Right lobe of liver (tissue), 6 donors: ENCODE results near the gene LCLAT1. TPM values are rescaled to one million over a fixed set of nuclear protein-coding genes. Genes with fewer than 3 reads are reported as not detected.
A peak's percentile ranks its signal among the peaks of the same experiment; 100 is the strongest.
"Not testable (repeated sequence)": the region's sequence is repeated elsewhere in the genome, so short reads cannot be mapped to it uniquely, and the experiment has no call there.

ENCODE experiments used
- ATAC-seq, 4 donors: fragments of 200-7000 bp; cut with Tn5 transposase; one replicate each; pipeline ENCODE4 v1.9.1; 2020; ENCODE audit warnings: mild to moderate bottlenecking in 4 of 4, moderate library complexity in 4 of 4
- DNase-seq, 3 donors: peaks; one replicate each; pipeline ENCODE4 v3.0.0-alpha.2; 2020
- H3K27ac ChIP-seq, 3 donors: fragments of 200-600 bp; one replicate each; pipeline ENCODE4 v1.8.0; 2022
- H3K27me3 ChIP-seq, 2 donors: fragments of 200-600 bp; one replicate each; pipeline ENCODE4 v1.8.0; 2022
- H3K36me3 ChIP-seq, 4 donors: fragments of 200-600 bp; sonication (generic) in 1 of 4; one replicate each; pipeline versions ENCODE4 v1.5.1 to v1.8.0; 2017 to 2022; ENCODE audit warnings: control low read depth in 1 of 4
- H3K4me1 ChIP-seq, 4 donors: fragments of 200-600 bp; sonication (generic) in 1 of 4; one replicate each; pipeline versions ENCODE4 v1.5.1 to v1.8.0; 2017 to 2022; ENCODE audit warnings: control low read depth in 1 of 4
- H3K4me3 ChIP-seq, 3 donors: fragments of 200-600 bp; one replicate each; pipeline ENCODE4 v1.8.0; 2022
- H3K9me3 ChIP-seq, 4 donors: fragments of 200-600 bp; sonication (generic) in 1 of 4; one replicate each; pipeline versions ENCODE4 v1.5.1 to v1.8.0; 2017 to 2022; ENCODE audit warnings: control low read depth in 1 of 4
- POLR2A ChIP-seq: fragments of 450-650 bp; IDR thresholded peaks from one replicate; pipeline ENCODE4 v1.6.1; 2017; ENCODE audit warnings: antibody characterized with exemption, mild to moderate bottlenecking
- WGBS: methylation state at CpG from one replicate; pipeline ENCODE4 v1.1.6; 2018; ENCODE audit warnings: low coverage, low lambda C conversion rate; ENCODE audit not compliant: insufficient coverage; ENCODE audit errors: missing lambda C conversion rate; 5-methylcytosine and 5-hydroxymethylcytosine counted together
- intact Hi-C, 2 donors: fragments of 100-400 bp; cut with DNase I; formaldehyde crosslinking; loops; one replicate each; pipeline versions ENCODE4 v1.11.2 to v1.14.1; 2022
- total RNA-seq, 6 experiments: library from RNA; depleted of rRNA in 2 of 6; stranded (reverse); fragments of >200 nt in 2 of 6; fragmentation: NEBNext Ultra II Directional in 3 of 6; extraction: Animal tissue kit (Norgen Biotek cat#: 25700) in 3 of 6; gene quantifications; one replicate each; pipeline versions ENCODE4 v1.1.0 to v1.2.4, GENCODE V29; 2016 to 2023
- TF ChIP-seq, protein P1 (sequence below), 4 donors: fragments of 200-600 bp in 3 of 4; fragments of 450-650 bp in 1 of 4; IDR thresholded peaks; one replicate each; pipeline versions ENCODE4 v1.5.1 to v1.8.0; 2016 to 2022; ENCODE audit warnings: antibody characterized with exemption in 4 of 4, mild to moderate bottlenecking in 2 of 4
- donor health status: DM: no; HTN: yes; CAD: no.
- donor health status: DM: no; HTN: no; CAD: no.
- donor health status: DM: no; HTN: no; CAD: no.
- donor health status: DM: no; HTN: yes; CAD: no.
- donor health status: DM: no; HTN: yes; CAD: no.

The LCLAT1 gene
- total RNA-seq, 6 experiments from 2014 or later: 11.1 to 14.0 (median 12.0) TPM

- ATAC-seq: peak; percentile 32 to 86 (median 80)
- Histone ChIP-seq H3K4me3 (no peak overlapping the region), H3K27ac (no peak overlapping the region), H3K27me3 (no peaks in the 10 kb centered on the region), H3K9me3 (peaks cover 0 to 4% (median 0%) of the 10 kb centered on the region in 4 donors), H3K4me1 (peaks cover 0 to 12% (median 0%) of the 10 kb centered on the region in 4 donors), H3K36me3 (no peaks in the 10 kb centered on the region)
- intact Hi-C loops: no loop called here
- TF ChIP-seq, protein P1, sequence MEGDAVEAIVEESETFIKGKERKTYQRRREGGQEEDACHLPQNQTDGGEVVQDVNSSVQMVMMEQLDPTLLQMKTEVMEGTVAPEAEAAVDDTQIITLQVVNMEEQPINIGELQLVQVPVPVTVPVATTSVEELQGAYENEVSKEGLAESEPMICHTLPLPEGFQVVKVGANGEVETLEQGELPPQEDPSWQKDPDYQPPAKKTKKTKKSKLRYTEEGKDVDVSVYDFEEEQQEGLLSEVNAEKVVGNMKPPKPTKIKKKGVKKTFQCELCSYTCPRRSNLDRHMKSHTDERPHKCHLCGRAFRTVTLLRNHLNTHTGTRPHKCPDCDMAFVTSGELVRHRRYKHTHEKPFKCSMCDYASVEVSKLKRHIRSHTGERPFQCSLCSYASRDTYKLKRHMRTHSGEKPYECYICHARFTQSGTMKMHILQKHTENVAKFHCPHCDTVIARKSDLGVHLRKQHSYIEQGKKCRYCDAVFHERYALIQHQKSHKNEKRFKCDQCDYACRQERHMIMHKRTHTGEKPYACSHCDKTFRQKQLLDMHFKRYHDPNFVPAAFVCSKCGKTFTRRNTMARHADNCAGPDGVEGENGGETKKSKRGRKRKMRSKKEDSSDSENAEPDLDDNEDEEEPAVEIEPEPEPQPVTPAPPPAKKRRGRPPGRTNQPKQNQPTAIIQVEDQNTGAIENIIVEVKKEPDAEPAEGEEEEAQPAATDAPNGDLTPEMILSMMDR (IDR thresholded peaks at IDR 0.05): no peak
- TF ChIP-seq POLR2A: no peak
- 23% methylated on average over 3 of the region's 3 CpGs for WGBS
- DNase-seq: no peak
Measured at GRCh38 chr2:30505500-30506180, 58.6 kb downstream of the LCLAT1 start.

DNA sequence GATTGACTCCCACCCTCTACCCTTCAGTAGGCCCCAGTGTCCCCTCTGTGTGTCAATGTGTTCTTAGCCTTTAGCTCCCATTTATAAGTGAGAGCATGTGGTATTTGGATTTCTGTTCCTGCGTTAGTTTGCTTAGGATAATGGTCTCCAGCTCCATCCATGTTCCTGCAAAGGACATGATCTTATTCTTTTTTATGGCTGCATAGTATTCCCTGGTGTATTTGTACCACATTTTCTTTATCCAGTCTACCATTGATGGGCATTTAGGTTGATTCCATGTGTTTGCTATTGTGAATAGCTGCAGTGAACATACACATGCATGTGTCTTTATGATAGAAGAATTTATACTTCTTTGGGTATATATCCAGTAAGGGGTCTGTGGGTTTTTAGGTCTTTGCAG, 60.4 kb downstream of the LCLAT1 start:
- WGBS: 100% methylated on average over 1 of the region's 1 CpG
- H3K4me3 ChIP-seq, DNase-seq, H3K36me3 ChIP-seq, ATAC-seq, H3K27me3 ChIP-seq, H3K27ac ChIP-seq, H3K9me3 ChIP-seq, intact Hi-C loops: not testable (repeated sequence)
- peaks cover 0 to 12% (median 0%) of the 10 kb centered on the region in 4 donors for H3K4me1 ChIP-seq

GRCh38 chr2:30509716-30510115, 62.7 kb downstream of the LCLAT1 start:
- Histone ChIP-seq H3K9me3 (peaks cover 0 to 4% (median 0%) of the 10 kb centered on the region in 4 donors), H3K36me3 (no peaks in the 10 kb centered on the region), H3K4me3 (no peak overlapping the region), H3K4me1 (peaks cover 0 to 12% (median 0%) of the 10 kb centered on the region in 4 donors), H3K27me3 (no peaks in the 10 kb centered on the region), H3K27ac (no peak overlapping the region)
- ATAC-seq (peak in 3 of 4 donors; percentile 36 to 60 (median 60)), DNase-seq (no peak)
- intact Hi-C loops: no loop called here
- TF ChIP-seq POLR2A: no peak
- TF ChIP-seq, protein P1 (IDR thresholded peaks at IDR 0.05): no peak
- WGBS: 53% methylated on average over 5 of the region's 5 CpGs

DNA sequence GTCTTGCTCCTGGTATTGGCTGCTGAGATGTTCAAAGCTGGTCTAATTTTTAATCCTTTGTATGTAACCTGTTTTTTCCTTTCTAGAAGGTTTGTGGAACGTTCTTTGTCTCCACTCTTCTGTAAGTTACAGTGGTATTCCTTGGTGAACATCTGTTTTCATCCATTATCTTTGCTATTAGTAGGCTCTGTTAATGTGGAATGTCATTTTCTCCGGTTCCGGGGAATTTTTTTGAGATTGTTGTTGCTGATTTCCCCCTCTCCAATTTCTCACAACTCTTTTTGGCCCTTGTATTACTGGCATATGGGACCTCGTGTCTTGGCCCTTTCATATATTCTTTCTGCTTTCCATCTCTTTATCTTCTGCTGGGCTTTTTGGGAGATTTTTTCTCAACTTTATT, 63.4 kb downstream of the LCLAT1 start:
- Histone ChIP-seq H3K4me1 (peaks cover 0 to 11% (median 0%) of the 10 kb centered on the region in 4 donors), H3K4me3 (no peak overlapping the region), H3K27ac (no peak overlapping the region), H3K36me3 (no peaks in the 10 kb centered on the region), H3K9me3 (peaks cover 0 to 4% (median 0%) of the 10 kb centered on the region in 4 donors), H3K27me3 (no peaks in the 10 kb centered on the region)
- TF ChIP-seq POLR2A: no peak
- TF ChIP-seq, protein P1 (IDR thresholded peaks at IDR 0.05): no peak
- no peak for DNase-seq
- ATAC-seq: no peak
- 93% methylated on average over 4 of the region's 4 CpGs for WGBS
- intact Hi-C loops: no loop called here
